Measurements from ENCODE around the gene SLC36A2.
"Not testable (repeated sequence)": the region's sequence is repeated elsewhere in the genome, so short reads cannot be mapped to it uniquely, and the experiment has no call there.

SLC36A2 gene

DNA sequence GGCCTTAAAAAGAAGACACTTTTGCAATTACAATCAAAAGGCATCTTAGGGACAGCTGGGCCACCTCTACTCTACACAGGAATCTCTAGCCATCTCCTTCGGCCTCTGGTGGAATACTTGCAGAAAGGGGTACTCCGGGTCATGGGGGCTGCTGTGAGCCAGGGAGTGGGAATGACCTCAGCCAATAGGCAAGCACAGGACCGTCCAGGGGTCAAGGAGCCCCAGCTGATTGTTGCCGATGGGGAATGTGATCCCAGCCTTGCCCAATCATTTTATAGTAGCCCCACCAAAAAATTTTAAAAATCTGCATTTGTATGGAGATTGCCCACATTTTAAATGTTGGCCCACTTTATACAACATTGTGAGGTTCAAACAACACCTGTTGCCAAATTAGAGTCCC, 26.9 kb downstream of the SLC36A2 start:
- no peak for DNase-seq

DNA sequence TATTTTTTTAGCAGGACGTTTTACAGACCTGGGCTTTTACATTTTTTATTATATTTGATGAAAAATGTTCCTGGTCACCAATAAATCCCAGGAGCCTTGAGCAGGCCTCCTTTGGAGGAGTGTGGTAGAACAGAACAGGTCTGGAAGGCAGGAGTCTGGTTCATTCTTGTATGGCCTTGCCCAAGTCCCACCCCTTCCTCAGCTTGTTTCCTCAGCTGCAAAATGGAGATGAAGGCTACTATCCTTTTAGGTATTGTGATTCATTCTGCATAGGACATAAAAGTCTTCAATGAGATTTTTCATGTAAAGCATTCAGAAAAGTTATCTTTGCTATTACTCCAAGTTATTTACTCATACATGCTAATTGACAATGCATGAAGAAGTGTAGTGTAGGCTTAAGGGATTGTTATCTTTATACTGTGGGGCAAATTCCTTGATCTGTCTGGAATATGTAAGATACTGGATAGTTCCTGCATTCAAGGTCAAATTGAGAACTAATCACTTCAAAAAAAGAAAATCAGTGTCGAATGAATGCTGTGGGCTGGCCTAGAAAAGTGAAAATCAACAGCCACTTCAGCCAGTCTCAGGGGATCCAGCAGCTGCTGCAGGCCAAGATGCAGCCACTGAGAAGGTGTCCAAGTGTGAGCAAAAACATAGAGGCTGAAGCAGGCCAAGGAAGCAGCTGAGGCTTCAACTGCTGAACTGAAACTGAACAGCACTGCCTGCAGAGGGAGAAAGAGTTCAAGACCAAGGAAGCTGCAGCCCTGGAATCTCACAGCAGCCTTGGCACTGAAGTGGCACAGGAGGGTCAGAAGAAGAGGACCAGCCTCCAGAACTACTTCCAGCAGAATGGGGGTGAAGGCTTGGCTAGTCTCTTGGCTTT, 28.3 kb downstream of the SLC36A2 start:
- peak; percentile 15 for DNase-seq

DNA sequence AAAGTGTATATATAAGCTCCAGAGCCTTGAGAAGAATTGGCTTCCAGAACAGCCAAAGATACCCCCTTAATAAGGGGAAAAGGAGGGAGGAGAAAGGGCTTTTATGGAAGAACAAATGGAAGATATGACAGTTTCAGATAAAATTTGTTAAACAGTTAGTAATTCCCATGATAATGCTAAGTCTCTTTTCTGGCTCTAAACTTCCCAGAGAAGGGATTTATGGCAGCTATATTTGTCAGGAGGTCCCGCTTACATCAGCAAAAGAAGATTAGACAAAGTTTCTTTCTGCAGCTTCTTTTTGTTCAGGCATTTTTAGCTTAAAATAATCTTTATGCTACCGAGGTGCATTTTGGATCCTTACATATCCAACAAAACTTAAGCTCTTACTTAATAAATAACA, 29.5 kb downstream of the SLC36A2 start:
- DNase-seq, result no peak

DNA sequence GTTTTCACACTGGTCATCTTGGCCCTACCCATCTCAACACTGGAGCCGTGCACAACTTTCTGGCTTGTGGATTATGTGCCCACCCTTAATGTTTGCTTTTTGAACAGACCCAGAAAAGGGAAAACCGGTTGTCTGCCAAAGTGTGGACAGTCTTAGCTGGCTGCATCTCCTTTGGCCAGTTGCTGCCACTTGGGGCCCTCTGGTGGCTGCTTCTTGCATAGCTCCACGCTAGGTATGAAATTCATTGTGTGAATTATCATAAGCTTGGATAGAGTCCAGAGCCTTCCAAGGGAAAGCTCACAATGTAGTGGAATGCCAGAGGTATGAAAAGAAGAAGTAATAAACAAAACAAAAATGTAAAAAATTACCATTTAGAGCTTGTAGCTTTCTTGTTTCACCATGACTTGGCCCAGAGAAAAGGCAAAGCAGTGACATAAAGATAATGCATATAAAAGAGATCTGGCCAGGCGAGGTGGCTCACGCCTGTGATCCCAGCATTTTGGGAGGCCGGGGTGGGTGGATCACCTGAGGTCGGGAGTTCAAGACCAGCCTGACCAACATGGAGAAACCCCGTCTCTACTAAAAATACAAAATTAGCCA, 31.3 kb downstream of the SLC36A2 start:
- DNase-seq, result peak; percentile 24

DNA sequence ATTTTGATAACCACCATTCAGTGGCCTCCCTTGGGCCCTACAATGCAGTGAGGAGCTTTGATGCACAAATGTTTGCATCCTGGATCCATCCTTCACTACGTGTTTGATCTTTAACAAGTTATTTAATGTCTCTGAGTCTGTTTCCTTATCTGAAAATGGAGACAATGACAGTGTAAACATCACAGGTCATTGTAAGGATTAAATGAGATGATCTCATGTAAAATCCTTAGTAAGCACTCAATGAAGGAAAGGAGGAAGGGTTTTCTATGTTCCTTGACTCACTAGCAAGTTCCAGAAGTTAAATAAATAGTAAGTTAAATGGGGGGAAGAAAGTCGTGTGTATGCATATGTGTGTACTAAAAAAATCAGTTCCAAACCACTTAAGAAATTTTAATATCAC, 34.0 kb downstream of the SLC36A2 start:
- no peak for DNase-seq

DNA sequence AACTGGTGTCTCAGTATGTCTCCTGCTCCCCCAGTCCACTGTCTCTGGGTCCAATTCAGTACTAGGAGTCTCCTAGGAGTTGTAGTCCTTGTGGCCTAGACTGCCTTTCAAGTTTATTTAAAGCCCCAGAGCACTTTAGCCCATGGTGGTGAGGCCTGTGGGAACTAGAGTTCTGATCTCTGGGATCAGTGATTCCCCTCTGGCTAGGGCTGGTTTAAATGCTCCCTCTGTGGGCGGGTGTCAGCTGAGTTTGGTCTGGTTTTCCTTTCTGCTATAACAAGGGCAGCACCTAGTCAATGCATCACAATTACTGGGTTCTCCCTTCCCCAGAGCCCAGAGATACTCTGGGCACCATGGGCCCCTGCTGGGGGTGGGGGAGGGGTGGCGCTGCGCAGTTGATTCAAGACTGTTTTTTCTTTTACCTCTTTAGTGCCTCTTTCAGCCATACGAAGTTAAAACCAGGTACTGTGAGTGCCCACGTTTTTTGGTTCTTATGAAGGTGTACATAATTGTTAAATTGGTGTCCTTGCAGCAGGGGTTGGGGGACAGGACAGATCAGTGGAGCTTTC, 34.5 kb downstream of the SLC36A2 start:
- no peak for DNase-seq

DNA sequence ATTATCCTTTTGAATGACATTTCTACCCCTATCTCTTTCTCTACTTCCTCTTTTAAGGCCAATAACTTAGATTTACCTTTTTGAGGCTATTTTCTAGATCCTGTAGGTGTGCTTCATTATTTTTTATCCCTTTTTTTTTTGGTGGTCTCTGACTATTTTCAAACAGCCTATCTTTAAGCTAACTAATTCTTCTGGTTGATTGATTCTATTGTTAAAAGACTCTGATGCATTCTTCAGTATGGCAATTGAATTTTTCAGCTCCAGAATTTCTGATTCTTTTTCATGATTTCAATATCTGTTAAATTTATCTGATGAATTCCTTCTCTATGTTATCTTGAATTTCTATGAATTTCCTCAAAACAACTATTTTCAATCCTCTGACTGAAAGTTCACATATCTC, 36.4 kb downstream of the SLC36A2 start:
- DNase-seq, result no peak

DNA sequence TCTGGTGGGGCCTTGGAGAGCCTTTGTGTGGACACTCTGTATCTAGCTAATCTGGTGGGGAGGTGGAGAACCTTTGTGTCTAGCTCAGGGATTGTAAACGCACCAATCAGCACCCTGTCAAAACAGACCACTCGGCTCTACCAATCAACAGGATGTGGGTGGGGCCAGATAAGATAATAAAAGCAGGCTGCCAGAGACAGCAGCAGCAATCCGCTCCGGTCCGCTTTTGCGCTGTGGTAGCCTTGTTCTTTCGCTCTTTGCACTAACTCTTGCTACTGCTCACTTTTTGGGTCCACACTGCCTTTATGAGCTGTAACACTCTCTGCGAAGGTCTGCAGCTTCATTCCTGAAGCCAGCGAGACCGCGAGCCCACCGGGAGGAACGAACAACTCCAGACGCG, 37.5 kb downstream of the SLC36A2 start:
- DNase-seq, result not testable (repeated sequence)

DNA sequence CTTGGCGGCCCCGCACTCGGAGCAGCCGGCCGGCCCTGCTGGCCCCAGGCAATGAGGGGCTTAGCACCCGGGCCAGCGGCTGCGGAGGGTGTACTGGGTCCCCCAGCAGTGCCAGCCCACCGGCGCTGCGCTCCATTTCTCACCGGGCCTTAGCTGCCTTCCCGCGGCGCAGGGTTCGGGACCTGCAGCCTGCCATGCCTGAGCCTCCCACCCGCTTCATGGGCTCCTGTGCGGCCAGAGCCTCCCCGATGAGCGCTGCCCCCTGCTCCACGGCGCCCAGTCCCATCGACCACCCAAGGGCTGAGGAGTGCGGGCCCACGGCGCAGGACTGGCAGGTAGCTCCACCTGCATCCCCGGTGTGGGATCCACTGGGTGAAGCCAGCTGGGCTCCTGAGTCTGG, 38.1 kb downstream of the SLC36A2 start:
- DNase-seq, result not testable (repeated sequence)

DNA sequence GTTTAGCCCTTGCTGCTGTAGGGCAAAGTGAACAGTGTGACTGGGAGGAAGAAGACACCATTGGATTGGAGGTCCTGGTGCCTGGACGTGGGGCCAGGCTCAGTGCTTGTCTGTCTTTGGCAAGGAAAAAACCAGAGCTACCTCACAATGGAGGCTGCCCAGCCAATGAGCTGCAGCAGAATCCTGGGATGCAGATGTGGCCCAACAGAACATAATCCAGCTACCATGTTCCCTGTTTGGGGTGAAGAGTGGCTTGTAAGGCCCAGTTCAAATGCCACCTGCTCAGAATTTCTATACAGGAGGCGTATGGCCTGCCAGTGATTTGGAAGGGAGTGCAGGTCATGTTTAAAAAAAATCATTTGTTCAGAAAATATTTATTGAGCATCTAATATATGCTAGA, 43.7 kb downstream of the SLC36A2 start, which contains the start of gene SLC36A3:
TSS of gene SLC36A3 (minus strand) at position 101 of the 400 bp plus-strand sequence. CDS start 412 bp downstream, outside the sequence.
- no peak for DNase-seq

DNA sequence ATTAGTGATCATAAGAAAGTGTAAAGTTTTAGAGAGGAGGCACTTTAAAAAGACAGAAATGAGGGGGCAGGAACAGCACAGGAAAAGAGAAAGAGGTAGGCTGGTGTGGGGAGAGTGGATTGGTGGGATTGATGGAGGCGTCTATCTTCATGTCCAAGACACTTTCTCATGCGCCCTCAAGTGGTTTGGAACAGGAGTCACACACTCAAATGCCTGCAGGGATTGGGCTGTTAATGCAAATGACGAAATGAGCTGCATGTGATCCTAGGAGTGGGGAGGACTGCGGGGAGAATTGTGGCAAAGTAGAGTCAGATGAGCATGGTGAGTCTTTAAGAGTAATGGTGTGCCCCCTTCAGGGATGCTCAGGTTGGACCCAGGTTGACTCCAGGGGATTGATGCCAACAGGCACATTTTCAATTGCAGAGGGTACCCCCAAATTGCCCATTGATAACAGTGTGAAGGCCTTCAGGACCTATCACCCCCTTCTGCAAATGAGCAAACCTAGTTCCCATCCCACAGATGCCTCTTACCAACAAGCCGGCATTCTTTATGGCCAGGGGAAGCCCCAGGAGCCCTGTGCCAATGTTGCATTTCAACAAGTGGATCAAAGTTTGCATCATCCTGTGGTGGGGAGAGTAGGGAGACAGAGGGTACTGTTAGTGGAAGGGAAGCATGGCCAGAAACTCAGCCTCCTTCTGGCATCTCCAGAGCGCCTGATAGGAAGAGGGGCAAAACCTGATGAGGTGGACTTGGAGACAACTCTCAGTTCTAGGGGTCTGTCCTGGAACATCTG, 49.1 kb downstream of the SLC36A2 start:
- DNase-seq, result peak; percentile 1

DNA sequence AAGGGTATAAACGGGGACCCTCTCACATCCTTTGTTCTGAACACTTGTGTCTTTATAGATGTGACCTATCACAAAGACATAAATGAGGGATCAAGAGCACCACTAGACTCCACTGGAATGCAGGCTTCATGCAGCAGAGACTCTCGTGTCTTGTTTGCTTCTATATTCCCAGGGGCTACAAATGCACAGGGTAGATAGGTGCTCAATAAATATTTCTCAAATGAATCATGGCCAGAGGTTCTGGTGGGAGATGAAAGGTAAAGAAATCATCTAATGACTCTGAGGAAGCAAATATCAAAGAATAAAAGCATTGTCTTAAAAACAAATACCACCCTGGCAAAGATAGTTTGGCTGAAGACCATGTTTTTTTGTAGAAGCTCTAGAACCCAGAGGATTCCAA, 50.4 kb downstream of the SLC36A2 start:
- no peak for DNase-seq

DNA sequence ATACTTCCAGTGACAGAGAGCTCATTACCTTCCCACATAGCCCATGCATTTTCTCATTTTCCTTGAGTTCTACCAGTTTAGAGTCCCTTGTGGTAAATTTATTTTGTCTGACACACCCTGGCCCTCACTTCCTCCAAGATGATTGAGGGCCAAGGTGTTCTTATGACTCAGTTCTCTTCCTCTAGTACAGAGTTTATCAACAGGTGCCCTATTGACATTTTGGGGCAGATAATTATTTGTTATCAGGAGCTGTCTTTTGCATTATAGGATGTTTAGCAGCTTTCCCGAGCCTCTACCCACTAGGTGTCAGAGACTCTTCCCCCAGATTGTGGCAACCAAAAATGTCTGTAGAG, 50.9 kb downstream of the SLC36A2 start:
- DNase-seq, result no peak

DNA sequence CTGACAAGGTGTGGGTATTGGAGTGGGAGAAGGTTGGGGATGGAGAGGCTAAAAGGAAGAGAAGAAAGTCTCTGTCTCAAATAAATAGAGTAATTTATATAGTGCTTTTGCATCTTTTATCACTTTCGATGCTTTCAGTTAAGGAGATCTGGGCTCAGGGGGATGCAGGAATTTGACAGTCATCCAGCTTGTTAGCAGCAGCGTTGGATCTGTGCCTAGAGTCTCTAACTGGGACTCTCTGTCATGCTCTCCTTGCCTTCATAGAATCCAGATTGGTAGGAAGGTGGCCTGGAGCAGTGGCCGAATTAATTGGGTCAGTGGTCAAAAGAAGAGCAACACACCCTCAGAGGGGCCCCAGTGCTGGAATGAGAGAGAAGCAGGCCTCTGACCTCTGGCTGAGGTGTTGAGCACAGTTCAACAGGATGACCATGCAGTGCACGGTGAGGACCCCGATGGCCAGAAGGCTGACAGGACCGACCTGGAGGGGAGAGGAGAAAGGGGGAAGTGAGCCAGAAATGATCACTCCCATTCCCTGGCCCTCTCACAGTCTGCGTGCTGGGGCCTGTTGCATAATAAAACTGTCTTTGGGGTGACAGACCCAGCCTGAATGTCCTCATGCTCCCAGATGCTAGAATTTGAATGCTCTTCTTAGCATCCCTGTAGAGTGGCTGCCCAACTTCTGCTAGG, 51.4 kb downstream of the SLC36A2 start:
- DNase-seq, result peak; percentile 1

DNA sequence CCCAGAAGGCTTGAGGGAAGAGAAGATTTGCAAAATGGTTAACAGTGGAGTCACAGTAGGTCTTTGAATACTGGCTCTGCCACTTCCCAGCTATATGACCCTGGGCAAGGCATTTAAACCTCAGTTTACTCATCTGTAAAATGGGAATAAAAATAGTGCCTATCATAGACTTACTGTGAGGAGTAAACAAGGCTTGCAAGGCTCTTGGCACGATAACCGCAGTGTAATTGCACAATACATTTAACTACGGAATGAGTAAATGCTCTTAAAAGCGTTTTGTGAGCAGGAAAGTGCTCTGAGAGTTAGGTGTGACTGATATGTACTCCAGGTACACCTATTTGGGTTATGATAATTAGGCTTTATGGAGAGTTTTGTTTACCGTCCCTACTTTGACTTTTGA, 52.2 kb downstream of the SLC36A2 start:
- no peak for DNase-seq

DNA sequence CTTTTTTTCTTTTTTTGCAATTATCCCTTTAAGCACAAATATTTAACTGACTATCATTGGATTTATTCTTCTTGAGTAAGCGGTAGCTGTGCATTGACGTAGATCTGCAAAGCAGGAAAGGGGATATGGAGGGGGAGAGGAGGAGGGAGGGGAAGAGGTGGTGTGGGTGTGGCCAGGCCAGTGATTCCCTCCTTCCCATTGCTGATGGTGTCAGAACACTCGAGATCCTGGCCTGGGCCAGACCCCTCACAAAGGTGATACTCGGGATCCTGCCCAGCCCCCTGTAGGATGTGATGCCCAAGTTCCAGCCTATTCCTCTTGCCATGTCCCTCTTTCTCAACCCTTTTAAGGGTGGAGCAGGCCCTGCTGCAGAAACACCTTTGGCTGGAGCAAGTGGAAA, 53.7 kb downstream of the SLC36A2 start:
- DNase-seq, result no peak

DNA sequence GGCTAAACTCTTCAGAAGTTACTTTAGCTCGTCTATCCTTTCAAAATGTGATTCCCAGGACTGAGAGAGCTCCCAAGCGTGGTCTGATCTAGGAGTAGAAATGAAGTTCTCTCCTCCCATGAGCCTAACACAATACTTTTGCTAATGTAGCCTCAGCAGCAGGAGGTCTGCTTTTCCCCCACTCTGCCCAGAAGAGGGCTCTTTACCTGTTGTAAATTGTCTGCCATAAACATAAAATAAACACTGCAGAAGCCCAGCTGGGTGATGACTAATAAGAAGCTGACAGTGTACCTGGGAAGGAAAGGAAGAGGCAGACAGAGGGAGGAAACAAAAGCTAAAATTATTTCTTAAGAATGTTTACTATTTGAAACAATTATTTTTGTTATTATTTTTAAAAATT, 59.2 kb downstream of the SLC36A2 start:
- no peak for DNase-seq

DNA sequence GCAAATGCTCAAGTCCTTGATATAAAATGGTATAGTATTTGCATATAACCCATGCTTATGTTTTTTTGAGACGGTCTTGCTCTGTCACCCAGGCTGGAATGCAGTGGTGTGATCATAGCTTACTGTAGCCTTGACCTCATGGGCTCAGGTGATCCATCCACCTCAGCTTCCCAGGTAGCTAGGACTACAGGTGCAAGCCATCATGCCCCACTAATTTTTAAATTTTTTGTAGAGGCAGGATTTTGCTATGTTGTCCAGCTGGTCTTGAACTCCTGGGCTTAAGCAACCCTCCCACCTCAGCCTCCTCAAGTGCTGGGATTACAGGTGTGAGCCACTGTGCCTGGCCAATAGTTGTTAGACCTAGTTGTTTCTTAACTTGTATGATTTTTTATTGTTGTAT, 61.1 kb downstream of the SLC36A2 start:
- DNase-seq, result no peak

DNA sequence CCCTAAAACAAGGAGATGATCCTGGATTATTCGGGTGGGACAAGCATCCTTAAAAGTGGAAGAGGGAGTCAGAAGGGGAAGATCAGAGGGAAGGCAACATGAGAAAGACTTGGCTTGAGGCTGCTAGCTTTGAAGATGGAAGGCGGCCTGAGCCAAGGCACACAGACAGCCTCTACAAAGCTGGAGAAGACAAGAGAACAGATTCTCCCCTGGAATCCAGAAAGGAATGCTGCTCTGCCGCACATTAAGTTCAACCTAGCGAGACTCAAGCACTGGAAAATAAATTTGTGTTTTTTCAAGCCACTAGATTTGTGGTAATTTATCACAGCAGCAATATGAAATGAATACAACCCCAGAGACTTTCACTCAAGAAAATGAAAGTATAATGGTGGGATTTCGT, 61.7 kb downstream of the SLC36A2 start:
- DNase-seq, result no peak

DNA sequence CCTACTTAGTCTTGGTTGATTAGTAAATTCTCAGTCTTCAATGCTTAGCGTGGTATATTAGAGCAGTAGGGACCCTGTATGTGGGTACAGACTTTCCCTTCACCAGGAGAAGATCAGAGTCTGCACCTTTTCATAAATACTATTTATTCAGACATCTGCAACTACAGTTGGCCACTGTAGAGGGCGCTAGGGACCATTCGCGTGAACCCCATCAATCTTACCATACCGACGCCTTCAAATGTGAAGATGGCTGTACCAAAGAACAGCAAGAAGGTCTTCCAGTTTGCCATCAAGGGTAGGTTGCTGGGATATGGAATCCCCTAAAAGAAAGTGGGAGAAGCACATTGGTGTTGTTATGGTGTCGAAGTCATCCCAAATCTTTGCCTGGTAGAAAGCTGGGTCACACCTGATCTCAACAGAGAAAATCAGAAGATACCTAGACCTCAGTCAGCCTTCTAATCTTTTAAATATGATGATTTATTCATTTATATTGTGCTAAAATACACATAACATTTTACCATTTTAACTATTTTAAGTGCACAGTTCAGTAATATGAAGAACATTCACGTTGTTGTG, 62.9 kb downstream of the SLC36A2 start:
- DNase-seq, result no peak

DNA sequence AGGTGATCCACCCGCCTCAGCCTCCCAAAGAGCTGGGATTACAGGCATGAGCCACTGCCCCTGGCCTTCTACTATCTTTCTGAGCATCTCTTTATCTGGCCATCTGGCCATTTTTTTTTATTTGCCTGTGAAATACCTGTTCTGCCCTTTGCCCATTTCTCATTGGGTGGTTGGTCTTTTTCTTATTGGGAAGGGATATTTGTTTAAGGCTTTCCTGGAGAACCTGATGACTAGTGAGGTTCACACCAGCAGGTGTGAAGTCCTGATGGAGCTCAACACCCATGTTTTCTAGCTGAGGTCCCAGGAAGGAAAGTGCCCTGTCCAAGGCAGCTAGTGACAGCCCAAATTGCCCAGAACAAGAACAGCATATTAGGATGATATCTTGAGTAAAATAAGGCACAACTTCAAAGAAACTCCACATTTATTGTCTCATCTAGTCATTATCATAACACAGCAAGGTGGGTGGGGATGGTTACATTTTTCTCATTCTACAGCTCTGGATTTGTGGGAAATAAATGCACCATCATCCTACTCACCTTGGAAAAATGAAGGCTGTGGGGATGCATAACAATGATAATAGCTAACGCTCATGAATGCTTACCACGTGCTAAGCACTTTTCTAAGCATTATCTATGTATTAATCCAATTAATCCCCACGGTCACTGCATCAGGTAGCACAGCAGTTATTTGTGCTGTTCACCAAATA, 64.1 kb downstream of the SLC36A2 start:
- no peak for DNase-seq

All from midbrain (tissue), 1 donor.